ENCODE results near the gene DCAF8.

DNA sequence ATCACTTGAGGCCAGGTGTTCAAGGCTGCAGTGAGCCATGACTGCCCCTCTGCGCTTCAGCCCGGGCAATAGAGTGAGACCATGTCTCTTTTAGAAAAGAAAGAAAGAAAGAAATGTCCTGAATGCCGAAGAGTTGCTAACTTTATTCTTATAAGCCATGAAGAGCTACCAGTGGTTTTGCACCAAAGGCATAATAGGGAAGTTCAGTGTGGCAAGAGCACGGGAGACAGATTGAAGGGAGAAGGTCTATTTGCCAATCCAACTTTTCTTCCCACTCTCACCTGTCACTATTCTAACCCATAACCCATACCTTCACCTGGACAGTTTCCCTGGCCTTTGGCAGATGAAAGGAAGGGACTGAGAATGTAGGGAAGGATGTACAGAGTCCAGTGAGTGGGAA lies 61.6 kb downstream of the DCAF8 start:
- no peak for TF ChIP-seq POLR2A (IDR thresholded peaks at IDR 0.05)
- TF ChIP-seq, protein P1, sequence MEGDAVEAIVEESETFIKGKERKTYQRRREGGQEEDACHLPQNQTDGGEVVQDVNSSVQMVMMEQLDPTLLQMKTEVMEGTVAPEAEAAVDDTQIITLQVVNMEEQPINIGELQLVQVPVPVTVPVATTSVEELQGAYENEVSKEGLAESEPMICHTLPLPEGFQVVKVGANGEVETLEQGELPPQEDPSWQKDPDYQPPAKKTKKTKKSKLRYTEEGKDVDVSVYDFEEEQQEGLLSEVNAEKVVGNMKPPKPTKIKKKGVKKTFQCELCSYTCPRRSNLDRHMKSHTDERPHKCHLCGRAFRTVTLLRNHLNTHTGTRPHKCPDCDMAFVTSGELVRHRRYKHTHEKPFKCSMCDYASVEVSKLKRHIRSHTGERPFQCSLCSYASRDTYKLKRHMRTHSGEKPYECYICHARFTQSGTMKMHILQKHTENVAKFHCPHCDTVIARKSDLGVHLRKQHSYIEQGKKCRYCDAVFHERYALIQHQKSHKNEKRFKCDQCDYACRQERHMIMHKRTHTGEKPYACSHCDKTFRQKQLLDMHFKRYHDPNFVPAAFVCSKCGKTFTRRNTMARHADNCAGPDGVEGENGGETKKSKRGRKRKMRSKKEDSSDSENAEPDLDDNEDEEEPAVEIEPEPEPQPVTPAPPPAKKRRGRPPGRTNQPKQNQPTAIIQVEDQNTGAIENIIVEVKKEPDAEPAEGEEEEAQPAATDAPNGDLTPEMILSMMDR (IDR thresholded peaks at IDR 0.05): no peak
